H9 (cell line): ENCODE data around the gene SRSF11. TPM values are rescaled to one million over a fixed set of nuclear protein-coding genes. Genes with fewer than 3 reads are reported as not detected.

Experiments used
- DNase-seq: peaks from one replicate; pipeline ENCODE4 v3.0.0-alpha.2; 2017
- H2AFZ ChIP-seq: one replicate; pipeline ENCODE4 v1.6.1; 2013; ENCODE audit warnings: mild to moderate bottlenecking, low read length, control low read depth, moderate library complexity
- H2AK5ac ChIP-seq: 2 replicates; pipeline ENCODE4 v1.6.1; 2013; ENCODE audit warnings: low read length, control low read depth, mixed read lengths; ENCODE audit not compliant: insufficient read length
- H2BK120ac ChIP-seq: one replicate; pipeline ENCODE4 v1.6.1; 2013; ENCODE audit warnings: low read depth, mild to moderate bottlenecking, low read length, control low read depth, inconsistent platforms; ENCODE audit not compliant: poor library complexity, severe bottlenecking
- H2BK12ac ChIP-seq: 2 replicates; pipeline ENCODE4 v1.6.1; 2013; ENCODE audit warnings: low read length, control low read depth, mixed read lengths, low read depth; ENCODE audit not compliant: insufficient read length
- H2BK15ac ChIP-seq: 2 replicates; pipeline ENCODE4 v1.6.1; 2013; ENCODE audit warnings: low read depth, low read length, control low read depth
- H2BK20ac ChIP-seq: one replicate; pipeline ENCODE4 v1.6.1; 2013; ENCODE audit warnings: low read depth, mild to moderate bottlenecking, low read length, control low read depth, inconsistent platforms; ENCODE audit not compliant: poor library complexity, severe bottlenecking
- H2BK5ac ChIP-seq: 2 replicates; pipeline ENCODE4 v1.6.1; 2013; ENCODE audit warnings: low read length, control low read depth, mixed read lengths; ENCODE audit not compliant: insufficient read length
- H3K14ac ChIP-seq: 2 replicates; pipeline ENCODE4 v1.6.1; 2013; ENCODE audit warnings: low read length, control low read depth; ENCODE audit not compliant: insufficient read depth
- H3K18ac ChIP-seq: 2 replicates; pipeline ENCODE4 v1.6.1; 2013; ENCODE audit warnings: low read depth, mild to moderate bottlenecking, mixed read lengths, low read length, control low read depth; ENCODE audit not compliant: insufficient read length
- H3K23ac ChIP-seq: 2 replicates; pipeline ENCODE4 v1.6.1; 2013; ENCODE audit warnings: low read length, control low read depth, mixed read lengths, low read depth; ENCODE audit not compliant: insufficient read length
- H3K23me2 ChIP-seq: 2 replicates; pipeline ENCODE4 v1.6.1; 2013; ENCODE audit warnings: low read depth, mild to moderate bottlenecking, mixed read lengths, low read length, control low read depth; ENCODE audit not compliant: insufficient read length, poor library complexity, severe bottlenecking
- H3K27ac ChIP-seq: 2 replicates; pipeline ENCODE4 v1.5.1; 2013; ENCODE audit warnings: low read length, control low read depth, mixed read lengths, low read depth; ENCODE audit not compliant: insufficient read length
- H3K27me3 ChIP-seq: 2 replicates; pipeline ENCODE4 v1.6.1; 2013; ENCODE audit warnings: low read length, control low read depth, inconsistent platforms; ENCODE audit not compliant: insufficient read depth
- H3K4ac ChIP-seq: 2 replicates; pipeline ENCODE4 v1.6.1; 2013; ENCODE audit warnings: low read depth, mild to moderate bottlenecking, control low read depth, inconsistent platforms, low read length, moderate library complexity
- H3K4me1 ChIP-seq: 2 replicates; pipeline ENCODE4 v1.6.1; 2013; ENCODE audit warnings: low read length, control low read depth, inconsistent platforms; ENCODE audit not compliant: insufficient read depth
- H3K4me2 ChIP-seq: 2 replicates; pipeline ENCODE4 v1.6.1; 2013; ENCODE audit warnings: low read length, control low read depth, mixed read lengths; ENCODE audit not compliant: insufficient read length, insufficient read depth
- H3K56ac ChIP-seq: 2 replicates; pipeline ENCODE4 v1.6.1; 2013; ENCODE audit warnings: low read depth, mild to moderate bottlenecking, mixed read lengths, low read length, control low read depth; ENCODE audit not compliant: insufficient read length
- H3K79me1 ChIP-seq: 2 replicates; pipeline ENCODE4 v1.6.1; 2013; ENCODE audit warnings: low read depth, mild to moderate bottlenecking, moderate library complexity, low read length, control low read depth, inconsistent platforms; ENCODE audit not compliant: insufficient read depth, poor library complexity, severe bottlenecking
- H3K79me2 ChIP-seq: 2 replicates; pipeline ENCODE4 v1.6.1; 2013; ENCODE audit warnings: low read length, control low read depth, inconsistent platforms; ENCODE audit not compliant: insufficient read depth
- H3K9ac ChIP-seq: 2 replicates; pipeline ENCODE4 v1.6.1; 2013; ENCODE audit warnings: low read length, control low read depth, mixed read lengths; ENCODE audit not compliant: insufficient read length; ENCODE audit errors: extremely low read depth
- H3K9me3 ChIP-seq: one replicate; pipeline ENCODE4 v1.6.1; 2013; ENCODE audit warnings: low read depth, low read length, inconsistent platforms; ENCODE audit not compliant: control insufficient read depth
- H3T11ph ChIP-seq: one replicate; pipeline ENCODE4 v1.6.1; 2013; ENCODE audit warnings: mild to moderate bottlenecking, low read length, control low read depth, inconsistent platforms
- H4K20me1 ChIP-seq: one replicate; pipeline ENCODE4 v1.6.1; 2013; ENCODE audit not compliant: control insufficient read depth, insufficient read length, insufficient read depth
- H4K5ac ChIP-seq: 2 replicates; pipeline ENCODE4 v1.6.1; 2013; ENCODE audit warnings: low read depth, mild to moderate bottlenecking, mixed read lengths, low read length, control low read depth; ENCODE audit not compliant: insufficient read length
- H4K8ac ChIP-seq: replicated peaks from 2 replicates; pipeline ENCODE4 v1.6.1; 2013; ENCODE audit warnings: low read length, control low read depth, mixed read lengths, low read depth; ENCODE audit not compliant: insufficient read length
- H4K91ac ChIP-seq: 2 replicates; pipeline ENCODE4 v1.6.1; 2013; ENCODE audit warnings: low read depth, mild to moderate bottlenecking, moderate library complexity, mixed read lengths, low read length, control low read depth; ENCODE audit not compliant: insufficient read length
- H3K27ac Mint-ChIP-seq, 3 experiments: 2 replicates in 2 of 3; 3 replicates in 1 of 3; pipeline ENCODE4 v1.8.0; 2020 to 2021; ENCODE audit warnings: mixed read lengths in 3 of 3, mild to moderate bottlenecking in 1 of 3, moderate library complexity in 1 of 3
- H3K27me3 Mint-ChIP-seq: 2 replicates; pipeline ENCODE4 v1.8.0; 2021; ENCODE audit warnings: low read depth, mild to moderate bottlenecking, moderate library complexity, mixed read lengths
- H3K36me3 Mint-ChIP-seq, 3 experiments: 2 replicates in 2 of 3; 3 replicates in 1 of 3; pipeline ENCODE4 v1.8.0; 2020 to 2021; ENCODE audit warnings: low read depth in 3 of 3, mixed read lengths in 3 of 3; ENCODE audit not compliant: insufficient read depth in 1 of 3
- H3K4me1 Mint-ChIP-seq, 2 experiments: 2 replicates each; pipeline ENCODE4 v1.8.0; 2020; ENCODE audit warnings: mixed read lengths in 2 of 2
- H3K4me3 Mint-ChIP-seq, 2 experiments: 2 replicates in 1 of 2; 3 replicates in 1 of 2; pipeline ENCODE4 v1.8.0; 2020 to 2021; ENCODE audit warnings: mild to moderate bottlenecking in 2 of 2, mixed read lengths in 2 of 2, moderate library complexity in 1 of 2
- H3K9me3 Mint-ChIP-seq, 2 experiments: 2 replicates in 1 of 2; 3 replicates in 1 of 2; pipeline ENCODE4 v1.8.0; 2020; ENCODE audit warnings: mild to moderate bottlenecking in 2 of 2, mixed read lengths in 2 of 2, moderate library complexity in 1 of 2
- WGBS: extraction: QIAGEN DNeasy Blood & Tissue Kit; methylation state at CpG from one replicate; pipeline ENCODE4 v1.1.7; 2013; ENCODE audit warnings: missing lambda C conversion rate, low lambda C conversion rate, mixed read lengths; ENCODE audit not compliant: insufficient read length; ENCODE audit errors: extremely low coverage; 5-methylcytosine and 5-hydroxymethylcytosine counted together
- total RNA-seq: library from RNA; stranded (reverse); gene quantifications from 2 replicates; pipeline ENCODE4 v1.2.1, GENCODE V29; 2021
- TF ChIP-seq, protein P1 (sequence below): fragments of 200-600 bp; sonication (generic); conservative IDR thresholded peaks from 3 replicates; pipeline ENCODE4 v1.8.0; 2021; ENCODE audit warnings: antibody characterized with exemption, mild to moderate bottlenecking

SRSF11 gene
- total RNA-seq, 1 experiment from 2014 or later: 214 TPM

DNA sequence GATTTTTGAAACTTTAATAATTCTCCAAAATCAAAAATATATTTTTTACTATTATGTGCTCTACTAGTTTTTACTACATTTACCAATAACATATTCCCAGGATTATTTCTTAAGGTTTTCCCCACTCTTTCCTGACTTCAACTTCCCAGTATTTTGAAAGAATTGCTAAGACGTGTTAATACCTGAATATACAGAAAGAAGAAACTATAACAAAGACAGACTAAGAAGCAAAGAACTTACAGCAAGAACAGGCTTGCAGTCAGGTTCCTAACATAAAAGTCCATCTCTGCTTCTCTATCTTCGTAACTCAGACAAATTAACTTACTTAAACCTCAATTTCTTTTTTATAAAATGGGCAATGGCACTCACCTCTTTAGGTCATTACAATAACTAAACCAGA, 63.2 kb downstream of the SRSF11 start:
- Mint-ChIP-seq H3K27me3 (no peaks in the 10 kb centered on the region), H3K36me3 (peaks cover 1 to 7% (median 4%) of the 10 kb centered on the region in 3 experiments; a peak in 4 of 7 replicates), H3K4me3 (no peak overlapping the region), H3K9me3 (no peaks in the 10 kb centered on the region), H3K4me1 (no peaks in the 10 kb centered on the region), H3K27ac (no peak overlapping the region)
- Histone ChIP-seq H4K20me1 (no peaks in the 10 kb centered on the region), H3K9ac (no peak overlapping the region), H3K4me1 (no peaks in the 10 kb centered on the region), H3K14ac (no peak overlapping the region), H3K18ac (no peak overlapping the region), H2AFZ (no peak overlapping the region), H3K4me2 (no peak overlapping the region), H2BK120ac (no peak overlapping the region), H3K9me3 (no peaks in the 10 kb centered on the region), H2BK5ac (no peak overlapping the region), H2BK15ac (no peak overlapping the region), H3K27me3 (no peaks in the 10 kb centered on the region), H2BK12ac (no peak overlapping the region), H4K5ac (no peak overlapping the region), H3K56ac (no peak overlapping the region), H3K4ac (no peak overlapping the region), H4K8ac (no peak overlapping the region), H3K79me2 (no peaks in the 10 kb centered on the region), H3K23ac (no peak overlapping the region), H3K23me2 (no peaks in the 10 kb centered on the region), H3K79me1 (no peaks in the 10 kb centered on the region), H4K91ac (no peak overlapping the region), H2AK5ac (no peak overlapping the region), H3T11ph (no peak overlapping the region), H3K27ac (no peak overlapping the region), H2BK20ac (no peak overlapping the region)
- TF ChIP-seq, protein P1, sequence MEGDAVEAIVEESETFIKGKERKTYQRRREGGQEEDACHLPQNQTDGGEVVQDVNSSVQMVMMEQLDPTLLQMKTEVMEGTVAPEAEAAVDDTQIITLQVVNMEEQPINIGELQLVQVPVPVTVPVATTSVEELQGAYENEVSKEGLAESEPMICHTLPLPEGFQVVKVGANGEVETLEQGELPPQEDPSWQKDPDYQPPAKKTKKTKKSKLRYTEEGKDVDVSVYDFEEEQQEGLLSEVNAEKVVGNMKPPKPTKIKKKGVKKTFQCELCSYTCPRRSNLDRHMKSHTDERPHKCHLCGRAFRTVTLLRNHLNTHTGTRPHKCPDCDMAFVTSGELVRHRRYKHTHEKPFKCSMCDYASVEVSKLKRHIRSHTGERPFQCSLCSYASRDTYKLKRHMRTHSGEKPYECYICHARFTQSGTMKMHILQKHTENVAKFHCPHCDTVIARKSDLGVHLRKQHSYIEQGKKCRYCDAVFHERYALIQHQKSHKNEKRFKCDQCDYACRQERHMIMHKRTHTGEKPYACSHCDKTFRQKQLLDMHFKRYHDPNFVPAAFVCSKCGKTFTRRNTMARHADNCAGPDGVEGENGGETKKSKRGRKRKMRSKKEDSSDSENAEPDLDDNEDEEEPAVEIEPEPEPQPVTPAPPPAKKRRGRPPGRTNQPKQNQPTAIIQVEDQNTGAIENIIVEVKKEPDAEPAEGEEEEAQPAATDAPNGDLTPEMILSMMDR: no peak
- no CpG with 5 or more reads among the region's 2 CpGs for WGBS
- no peak for DNase-seq
